ENCODE data around the gene AUTS2. TPM values are rescaled to one million over a fixed set of nuclear protein-coding genes. Genes with fewer than 3 reads are reported as not detected.

The AUTS2 gene
- polyA plus RNA-seq, 1 donor from 2014 or later = 97.3 TPM

DNA sequence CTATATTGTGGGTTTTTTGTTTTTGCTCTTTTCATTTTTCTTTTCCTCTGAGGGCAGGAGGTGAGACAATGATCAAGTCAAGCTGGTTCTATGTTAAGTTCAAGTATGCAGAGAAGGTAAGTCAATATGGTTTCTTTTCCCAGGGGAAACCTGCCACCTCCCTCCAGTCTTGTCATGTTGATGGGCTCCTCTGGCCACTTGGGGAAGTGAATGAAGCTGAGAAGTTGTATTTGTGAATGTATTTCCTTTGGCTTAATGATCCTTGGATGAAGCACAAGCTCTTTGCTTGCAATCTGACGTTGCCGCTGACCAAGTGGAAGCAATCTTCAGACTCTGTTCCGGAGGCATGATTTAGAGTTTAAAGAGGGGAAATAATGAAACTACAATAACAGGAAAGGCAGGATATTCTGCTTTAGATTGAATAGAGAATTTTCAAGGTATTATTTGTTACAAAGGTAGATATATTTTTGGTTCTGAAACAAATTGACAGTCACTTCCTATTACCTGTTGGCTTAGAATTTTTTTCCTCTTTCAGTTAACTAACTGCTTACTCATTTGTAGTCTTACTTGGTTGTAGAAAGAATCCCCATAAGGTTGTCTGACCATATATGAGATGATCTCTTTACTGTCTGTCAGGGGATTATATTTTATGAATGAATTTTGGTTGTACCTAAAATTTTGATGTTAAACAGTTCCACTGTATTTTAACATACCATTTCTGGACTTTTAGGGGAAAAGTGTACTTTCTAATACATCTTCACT lies 369.6 kb downstream of the AUTS2 start:
- TF ChIP-seq POLR2AphosphoS5 (IDR thresholded peaks at IDR 0.05) = no peak
- no peak overlapping the region for H3K4me2 ChIP-seq (ENCODE audit: low read length)
- H3K9me3 ChIP-seq (ENCODE audit: low read length) = no peaks in the 10 kb centered on the region
- no peaks in the 10 kb centered on the region for H3F3A ChIP-seq (ENCODE audit: insufficient read depth, low read length, poor library complexity, severe bottlenecking)
- no peaks in the 10 kb centered on the region for H4K20me1 ChIP-seq (ENCODE audit: insufficient read depth)
- H2AFZ ChIP-seq (ENCODE audit: low read depth, low read length) = no peak overlapping the region
- peaks cover 28% of the 10 kb centered on the region for H3K79me2 ChIP-seq (replicated peaks; ENCODE audit: insufficient read depth, low read length)
- H3K27me3 ChIP-seq (ENCODE audit: insufficient read depth, low read depth, low read length) = no peaks in the 10 kb centered on the region
- H3K27ac ChIP-seq (ENCODE audit: low read length) = no peak overlapping the region
- H3K9me2 ChIP-seq (ENCODE audit: insufficient read depth, low read length) = no peaks in the 10 kb centered on the region
- H3K9ac ChIP-seq (ENCODE audit: low read length) = no peak overlapping the region
- H3K4me3 ChIP-seq (ENCODE audit: low read length) = no peak overlapping the region
- H3K36me3 ChIP-seq (ENCODE audit: insufficient read depth, low read length) = no peaks in the 10 kb centered on the region

DNA sequence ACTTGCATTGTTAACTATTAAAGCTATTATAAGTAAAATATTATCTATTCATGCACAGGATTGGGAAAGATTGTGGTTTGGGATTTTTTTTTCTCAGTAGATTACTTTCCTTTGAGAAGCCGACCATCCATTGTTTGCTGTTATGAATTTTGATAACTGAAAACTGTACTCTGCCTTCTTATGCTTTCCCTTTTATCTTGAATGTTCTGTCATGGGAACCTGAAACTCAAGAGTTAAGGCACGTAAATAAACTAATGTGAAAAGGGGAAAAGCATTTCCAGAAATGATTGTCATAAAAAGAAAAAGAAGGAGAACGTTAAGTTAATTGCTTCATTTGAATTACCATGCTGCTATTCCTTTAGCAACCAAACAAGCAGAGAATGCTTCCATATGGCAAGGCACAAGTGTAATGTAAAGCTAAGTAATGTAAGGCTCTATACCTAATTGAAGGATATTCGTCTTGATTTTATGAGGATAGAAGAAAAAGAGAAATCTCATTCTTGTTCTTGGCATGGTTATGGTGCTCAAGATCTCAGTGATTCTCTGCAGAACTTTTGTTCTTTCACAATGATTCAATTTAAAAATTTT lies 370.8 kb downstream of the AUTS2 start:
- Histone ChIP-seq H3K9me3 (ENCODE audit: low read length) (no peaks in the 10 kb centered on the region), H3K27me3 (ENCODE audit: insufficient read depth, low read depth, low read length) (no peaks in the 10 kb centered on the region), H3K4me2 (ENCODE audit: low read length) (no peak overlapping the region), H3K36me3 (ENCODE audit: insufficient read depth, low read length) (no peaks in the 10 kb centered on the region), H3K9me2 (ENCODE audit: insufficient read depth, low read length) (no peaks in the 10 kb centered on the region), H3K27ac (ENCODE audit: low read length) (no peak overlapping the region), H3K9ac (ENCODE audit: low read length) (no peak overlapping the region), H3K4me3 (ENCODE audit: low read length) (no peak overlapping the region), H3K79me2 (replicated peaks; ENCODE audit: insufficient read depth, low read length) (peaks cover 33% of the 10 kb centered on the region), H3F3A (ENCODE audit: insufficient read depth, low read length, poor library complexity, severe bottlenecking) (no peaks in the 10 kb centered on the region), H4K20me1 (ENCODE audit: insufficient read depth) (no peaks in the 10 kb centered on the region), H2AFZ (ENCODE audit: low read depth, low read length) (no peak overlapping the region)
- TF ChIP-seq EZH2 (IDR thresholded peaks at IDR 0.05; ENCODE audit: borderline replicate concordance, insufficient read depth, low read length, poor library complexity, severe bottlenecking) = no peak

GRCh38 chr7:69981646-69982045 lies 383.4 kb downstream of the AUTS2 start:
- no peak overlapping the region for H3K27ac ChIP-seq (ENCODE audit: low read length)
- H3K9me3 ChIP-seq (ENCODE audit: low read length) = no peaks in the 10 kb centered on the region
- H3K79me2 ChIP-seq (replicated peaks; ENCODE audit: insufficient read depth, low read length) = peaks cover 22% of the 10 kb centered on the region
- H3K9me2 ChIP-seq (ENCODE audit: insufficient read depth, low read length) = no peaks in the 10 kb centered on the region
- H3K4me2 ChIP-seq (ENCODE audit: low read length) = no peak overlapping the region
- H3K4me3 ChIP-seq (ENCODE audit: low read length) = no peak overlapping the region
- H2AFZ ChIP-seq (ENCODE audit: low read depth, low read length) = no peak overlapping the region
- no peak for TF ChIP-seq MXI1 (conservative IDR thresholded peaks at IDR 0.05; ENCODE audit: poor library complexity, severe bottlenecking)
- TF ChIP-seq TAF1 (IDR thresholded peaks at IDR 0.05; ENCODE audit: low read depth) = no peak
- no peak for TF ChIP-seq SMC3 (conservative IDR thresholded peaks at IDR 0.05; ENCODE audit: poor library complexity)
- TF ChIP-seq EZH2 (IDR thresholded peaks at IDR 0.05; ENCODE audit: borderline replicate concordance, insufficient read depth, low read length, poor library complexity, severe bottlenecking) = no peak
- TF ChIP-seq RAD21 (conservative IDR thresholded peaks at IDR 0.05) = no peak
- no peak for TF ChIP-seq EP300 (conservative IDR thresholded peaks at IDR 0.05; ENCODE audit: poor library complexity, severe bottlenecking)
- TF ChIP-seq, protein P1, sequence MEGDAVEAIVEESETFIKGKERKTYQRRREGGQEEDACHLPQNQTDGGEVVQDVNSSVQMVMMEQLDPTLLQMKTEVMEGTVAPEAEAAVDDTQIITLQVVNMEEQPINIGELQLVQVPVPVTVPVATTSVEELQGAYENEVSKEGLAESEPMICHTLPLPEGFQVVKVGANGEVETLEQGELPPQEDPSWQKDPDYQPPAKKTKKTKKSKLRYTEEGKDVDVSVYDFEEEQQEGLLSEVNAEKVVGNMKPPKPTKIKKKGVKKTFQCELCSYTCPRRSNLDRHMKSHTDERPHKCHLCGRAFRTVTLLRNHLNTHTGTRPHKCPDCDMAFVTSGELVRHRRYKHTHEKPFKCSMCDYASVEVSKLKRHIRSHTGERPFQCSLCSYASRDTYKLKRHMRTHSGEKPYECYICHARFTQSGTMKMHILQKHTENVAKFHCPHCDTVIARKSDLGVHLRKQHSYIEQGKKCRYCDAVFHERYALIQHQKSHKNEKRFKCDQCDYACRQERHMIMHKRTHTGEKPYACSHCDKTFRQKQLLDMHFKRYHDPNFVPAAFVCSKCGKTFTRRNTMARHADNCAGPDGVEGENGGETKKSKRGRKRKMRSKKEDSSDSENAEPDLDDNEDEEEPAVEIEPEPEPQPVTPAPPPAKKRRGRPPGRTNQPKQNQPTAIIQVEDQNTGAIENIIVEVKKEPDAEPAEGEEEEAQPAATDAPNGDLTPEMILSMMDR (IDR thresholded peaks at IDR 0.05; ENCODE audit: poor library complexity, severe bottlenecking) = no peak
- TF ChIP-seq REST (IDR thresholded peaks at IDR 0.05; ENCODE audit: borderline replicate concordance) = no peak
- no peak for TF ChIP-seq POLR2AphosphoS5 (IDR thresholded peaks at IDR 0.05)
- H3F3A ChIP-seq (ENCODE audit: insufficient read depth, low read length, poor library complexity, severe bottlenecking) = no peaks in the 10 kb centered on the region
- no peaks in the 10 kb centered on the region for H4K20me1 ChIP-seq (ENCODE audit: insufficient read depth)
- no peak overlapping the region for H3K9ac ChIP-seq (ENCODE audit: low read length)
- no peaks in the 10 kb centered on the region for H3K27me3 ChIP-seq (ENCODE audit: insufficient read depth, low read depth, low read length)
- no peaks in the 10 kb centered on the region for H3K36me3 ChIP-seq (ENCODE audit: insufficient read depth, low read length)
